HEK293T (cell line): ENCODE data around the gene ZNF649.

ENCODE experiments used
- CTCF ChIA-PET: fragments of 350-600 bp; formaldehyde crosslinking; extraction: SDS; loops from one replicate; lab custom pipeline; 2021; ENCODE audit warnings: antibody characterized with exemption, inconsistent platforms; lab: Yijun Ruan, JAX
- POLR2A ChIA-PET: fragments of 350-600 bp; formaldehyde crosslinking; extraction: SDS; loops from one replicate; lab custom pipeline; 2020; ENCODE audit warnings: antibody characterized with exemption, inconsistent platforms; lab: Yijun Ruan, JAX
- DNase-seq: peaks from one replicate; pipeline ENCODE4 v3.0.0; 2012; ENCODE audit warnings: mixed read lengths; ENCODE audit errors: extremely low spot score
- ARNT ChIP-seq: fragments of 450-650 bp; IDR thresholded peaks from 2 replicates; pipeline ENCODE4 v1.6.1; 2017; ENCODE audit warnings: mild to moderate bottlenecking
- BHLHE40 ChIP-seq: fragments of 450-650 bp; IDR thresholded peaks from 2 replicates; pipeline ENCODE4 v1.6.1; 2016; ENCODE audit warnings: mild to moderate bottlenecking, moderate library complexity, borderline replicate concordance
- CTBP1 ChIP-seq: fragments of 450-650 bp; IDR thresholded peaks from 2 replicates; pipeline ENCODE4 v1.6.1; 2016; ENCODE audit warnings: borderline replicate concordance
- ELF4 ChIP-seq: fragments of 450-650 bp; IDR thresholded peaks from 2 replicates; pipeline ENCODE4 v1.6.1; 2017; ENCODE audit warnings: antibody characterized with exemption
- FOXA1 ChIP-seq: fragments of 450-650 bp; IDR thresholded peaks from 2 replicates; pipeline ENCODE4 v1.6.1; 2016; ENCODE audit warnings: mild to moderate bottlenecking
- FOXK2 ChIP-seq: fragments of 450-650 bp; IDR thresholded peaks from 2 replicates; pipeline ENCODE4 v1.6.1; 2016; ENCODE audit warnings: mild to moderate bottlenecking
- FOXM1 ChIP-seq: fragments of 450-650 bp; IDR thresholded peaks from 2 replicates; pipeline ENCODE4 v1.6.1; 2017; ENCODE audit warnings: mild to moderate bottlenecking, borderline replicate concordance
- HDGF ChIP-seq: fragments of 450-650 bp; IDR thresholded peaks from 2 replicates; pipeline ENCODE4 v1.6.1; 2017; ENCODE audit warnings: antibody characterized with exemption, borderline replicate concordance
- L3MBTL2 ChIP-seq: fragments of 450-650 bp; conservative IDR thresholded peaks from 2 replicates; pipeline ENCODE4 v1.6.1; 2016; ENCODE audit warnings: mild to moderate bottlenecking
- LEF1 ChIP-seq: fragments of 450-650 bp; IDR thresholded peaks from 2 replicates; pipeline ENCODE4 v1.6.1; 2017; ENCODE audit warnings: mild to moderate bottlenecking, borderline replicate concordance
- NFRKB ChIP-seq: fragments of 450-650 bp; IDR thresholded peaks from 2 replicates; pipeline ENCODE4 v1.6.1; 2016; ENCODE audit warnings: mild to moderate bottlenecking, moderate library complexity
- PKNOX1 ChIP-seq: fragments of 450-650 bp; IDR thresholded peaks from 2 replicates; pipeline ENCODE4 v1.6.1; 2016
- SP1 ChIP-seq: fragments of 450-650 bp; IDR thresholded peaks from 2 replicates; pipeline ENCODE4 v1.6.1; 2017
- SUZ12 ChIP-seq: fragments of 450-650 bp; IDR thresholded peaks from 2 replicates; pipeline ENCODE4 v1.6.1; 2016; ENCODE audit warnings: mild to moderate bottlenecking
- TARDBP ChIP-seq: fragments of 450-650 bp; IDR thresholded peaks from 2 replicates; pipeline ENCODE4 v1.6.1; 2016
- ZNF384 ChIP-seq: fragments of 450-650 bp; IDR thresholded peaks from 2 replicates; pipeline ENCODE4 v1.6.1; 2016

The ZNF649 gene

GRCh38 chr19:51931921-51932320 is 27.1 kb upstream of the ZNF649 start:
- DNase-seq, result no peak
- POLR2A ChIA-PET, result no interaction called here
- CTCF ChIA-PET, result no interaction called here
- TF ChIP-seq FOXA1 (no peak), ARNT (no peak)

- TF ChIP-seq L3MBTL2 (no peak), ARNT (no peak), ELF4 (no peak), SP1 (no peak), FOXA1 (no peak), NFRKB (no peak), BHLHE40 (no peak), FOXK2 (no peak), HDGF (no peak), LEF1 (no peak), SUZ12 (no peak), CTBP1 (no peak), TARDBP (no peak), PKNOX1 (no peak), FOXM1 (no peak), ZNF384 (no peak)
- ChIA-PET CTCF (no interaction called here), POLR2A (no interaction called here)
- no peak for DNase-seq
These were observed 23.0 kb upstream of the ZNF649 start for GRCh38 chr19:51927859-51928258.

- no peak for TF ChIP-seq ELF4
- peak; percentile 91 for TF ChIP-seq ZNF384
- TF ChIP-seq PKNOX1, result peak; percentile 97
- TF ChIP-seq L3MBTL2, result peak; percentile 96
- POLR2A ChIA-PET, result no interaction called here
- DNase-seq, result peak; percentile 82
- CTCF ChIA-PET, result no interaction called here
These were observed 22.2 kb upstream of the ZNF649 start, which contains the start of gene ZNF613 for GRCh38 chr19:51926784-51927741. ZNF613 (plus strand) TSS chr19:51927472; CDS start chr19:51936221, 8,749 bp downstream.

- CTCF ChIA-PET, result no interaction called here
- TF ChIP-seq L3MBTL2 (no peak), NFRKB (no peak), ELF4 (no peak)
- DNase-seq, result no peak
- POLR2A ChIA-PET, result no interaction called here
These were observed 21.6 kb upstream of the ZNF649 start for GRCh38 chr19:51926426-51926783.

GRCh38 chr19:51921949-51922348 is 17.1 kb upstream of the ZNF649 start:
- CTCF ChIA-PET, result no interaction called here
- TF ChIP-seq HDGF (no peak), SP1 (no peak), ARNT (no peak), TARDBP (no peak), FOXA1 (no peak), ZNF384 (no peak), L3MBTL2 (no peak), FOXM1 (no peak), CTBP1 (no peak), FOXK2 (no peak)

GRCh38 chr19:51919606-51920005 is 14.8 kb upstream of the ZNF649 start:
- CTCF ChIA-PET, result no interaction called here
- no peak for DNase-seq
- TF ChIP-seq FOXM1 (no peak), BHLHE40 (no peak), L3MBTL2 (no peak), NFRKB (no peak), ELF4 (no peak), PKNOX1 (no peak), ARNT (no peak), TARDBP (no peak), LEF1 (no peak)
- POLR2A ChIA-PET, result no interaction called here

More at GRCh38 chr19:51921949-51922348, 17.1 kb upstream of the ZNF649 start:
- no peak for DNase-seq
- POLR2A ChIA-PET, result no interaction called here

GRCh38 chr19:51916167-51916566 is 11.3 kb upstream of the ZNF649 start:
- DNase-seq, result no peak
- CTCF ChIA-PET, result no interaction called here
- POLR2A ChIA-PET, result no interaction called here
- TF ChIP-seq L3MBTL2 (no peak), ARNT (no peak), PKNOX1 (no peak), FOXK2 (no peak), BHLHE40 (no peak), NFRKB (no peak), SP1 (no peak), ELF4 (no peak), SUZ12 (no peak), FOXA1 (no peak), TARDBP (no peak), LEF1 (no peak)
